Measurements from ENCODE around the gene PSD.
A peak's percentile ranks its signal among the peaks of the same experiment; 100 is the strongest.

Gene PSD

DNA sequence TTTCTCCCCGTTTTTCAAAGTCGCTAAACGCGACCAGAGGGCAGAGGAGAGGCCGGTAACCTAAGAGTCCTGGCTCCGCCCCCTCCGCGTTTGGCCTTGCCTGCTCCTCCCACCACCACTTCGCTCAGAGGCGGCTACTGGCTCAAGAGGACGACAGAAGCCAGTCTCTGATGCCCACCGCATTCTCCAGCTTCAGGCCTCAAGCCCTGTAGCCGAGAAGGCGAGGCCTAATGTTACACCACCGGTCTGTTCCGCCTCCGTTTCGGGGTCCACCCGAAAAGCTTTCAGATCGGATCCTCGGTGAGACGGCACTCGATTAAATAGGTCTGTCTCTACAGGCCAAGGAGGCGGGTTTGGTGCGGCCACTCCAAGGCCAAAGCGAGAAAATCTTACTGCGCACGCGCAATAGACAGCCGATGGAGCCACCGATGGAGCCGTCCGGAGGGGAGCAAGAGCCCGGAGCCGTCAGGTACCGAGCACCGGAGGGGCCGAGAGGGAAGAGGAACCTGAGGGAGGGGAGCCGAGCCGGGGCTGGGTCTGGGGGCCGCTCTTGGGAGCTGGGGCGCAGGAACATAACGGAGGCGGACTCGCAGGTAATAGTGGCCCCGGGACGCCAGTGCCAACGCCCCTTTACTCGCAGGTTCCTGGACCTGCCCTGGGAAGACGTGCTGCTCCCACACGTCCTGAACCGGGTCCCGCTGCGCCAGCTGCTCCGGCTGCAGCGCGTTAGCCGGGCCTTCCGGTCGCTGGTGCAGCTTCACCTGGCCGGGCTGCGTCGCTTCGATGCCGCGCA, 2.3 kb upstream of the PSD start, which contains the start of gene FBXL15:
Gene FBXL15, plus strand, starts transcription at position 123 of the 793 bp plus-strand sequence. Its CDS starts 294 bp downstream, at position 417.
- DNase-seq (ENCODE audit: low read depth, low spot score) = peak; percentile 93

DNA sequence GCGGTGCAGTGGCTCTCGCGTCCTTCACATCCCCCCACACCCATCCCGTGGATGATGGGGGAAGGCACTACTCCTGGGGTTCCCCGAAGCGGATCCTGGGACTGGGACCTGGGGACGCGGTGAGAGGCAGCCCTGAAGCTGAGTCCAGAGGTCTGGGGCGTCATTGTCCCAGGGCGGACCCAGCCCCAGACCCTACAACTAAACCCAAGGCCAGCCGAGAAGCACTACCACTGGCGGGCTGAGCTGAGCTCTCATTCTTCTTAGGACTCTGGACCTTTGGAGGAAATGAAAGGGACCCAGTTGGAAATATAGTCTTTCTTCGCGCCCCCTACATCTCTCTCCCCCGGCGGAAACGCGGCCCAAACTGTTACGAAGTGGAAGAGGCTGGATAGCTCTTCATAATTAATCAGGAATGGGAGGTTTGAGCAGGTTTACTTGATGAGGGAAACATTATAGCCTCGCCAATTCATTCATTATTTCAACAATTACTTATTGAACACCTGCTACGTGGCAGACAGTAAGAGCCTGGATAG, 1.7 kb upstream of the PSD start:
- no peak for DNase-seq (ENCODE audit: low read depth, low spot score)

DNA sequence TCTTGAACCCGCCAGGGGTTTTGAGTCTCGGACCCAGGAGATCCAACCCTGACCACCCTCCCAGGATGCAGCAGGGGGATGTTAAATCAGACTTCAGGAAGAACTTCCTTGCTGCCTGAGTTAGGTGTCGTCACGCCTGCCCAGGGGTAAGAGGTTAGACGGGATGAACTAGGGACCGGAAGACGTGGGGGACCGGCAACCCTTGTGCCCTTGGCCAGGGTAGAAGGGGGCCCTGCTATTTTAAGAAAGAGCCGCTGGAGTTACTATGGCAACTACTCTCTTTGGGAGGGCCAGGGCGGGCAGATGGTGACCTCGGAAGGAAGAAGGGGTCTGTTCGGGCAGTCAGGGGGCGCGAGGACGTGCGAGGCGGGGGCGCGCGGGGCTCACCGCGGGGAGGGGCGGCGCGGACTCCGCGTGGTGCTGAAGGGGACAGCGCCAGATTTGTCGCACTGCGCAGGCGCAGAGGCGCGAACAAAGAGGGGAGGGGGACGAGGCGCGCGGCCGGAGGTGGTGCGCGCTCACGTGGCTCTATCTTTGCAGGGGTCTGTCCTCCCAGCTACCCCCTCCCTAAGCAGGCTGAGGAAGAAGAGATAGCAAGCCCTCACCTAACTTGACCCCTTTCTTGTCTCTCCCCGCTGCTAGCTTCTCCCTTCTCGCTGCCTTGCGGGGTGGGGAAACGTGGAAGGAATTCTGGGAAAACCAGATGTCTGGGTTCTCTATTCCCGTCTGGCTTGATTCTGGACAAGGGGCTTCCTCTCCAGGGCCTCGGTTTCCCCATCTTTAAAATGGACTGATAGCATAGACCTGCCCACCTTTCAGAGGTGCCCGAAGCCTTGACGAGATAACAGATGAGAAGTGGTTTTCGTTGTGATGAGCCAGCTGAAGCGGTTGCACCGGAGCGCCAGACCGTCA, 940 bp upstream of the PSD start:
- DNase-seq (ENCODE audit: low read depth, low spot score) = no peak

DNA sequence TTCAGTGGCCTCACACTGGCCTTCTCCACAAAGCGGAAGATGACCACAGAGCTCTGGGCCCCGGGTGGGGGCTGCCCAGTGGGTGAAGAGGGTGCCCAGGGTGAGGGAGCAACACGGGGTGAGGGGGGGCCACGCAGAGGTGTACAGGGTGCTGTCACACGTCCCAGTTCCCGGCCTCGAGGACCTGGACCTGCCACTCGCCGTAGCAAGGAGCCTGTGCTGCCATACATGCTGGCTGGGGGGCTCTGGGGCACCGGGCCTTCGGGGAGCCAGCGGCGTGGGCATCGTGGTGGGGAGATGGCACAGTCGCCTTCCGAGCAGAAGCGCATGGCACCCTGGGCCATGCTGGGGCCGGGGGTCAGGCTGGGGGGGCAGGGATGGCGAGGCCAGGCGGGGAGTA, 1.9 kb downstream of the PSD start:
- DNase-seq (ENCODE audit: low read depth, low spot score) = no peak

DNA sequence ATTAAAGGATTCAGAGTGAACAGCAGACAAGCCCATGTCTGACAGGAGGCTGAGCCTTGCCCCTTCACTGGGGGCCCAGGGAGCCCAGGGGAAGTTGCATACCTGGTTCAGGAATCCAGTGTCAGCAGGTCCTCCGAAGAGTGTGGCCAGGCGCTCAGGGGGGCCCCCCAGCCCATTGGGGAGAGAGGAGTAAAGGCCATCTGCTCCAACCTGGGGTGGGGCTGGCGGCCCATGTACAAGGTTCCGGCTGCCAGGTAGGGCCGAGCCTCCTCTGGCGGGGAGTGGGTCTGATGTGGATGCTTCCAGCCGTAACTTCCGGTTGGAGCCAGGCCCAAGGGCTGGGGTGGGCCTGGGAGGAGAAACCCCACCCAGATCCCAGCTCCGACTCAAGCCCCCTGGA, 2.3 kb downstream of the PSD start:
- no peak for DNase-seq (ENCODE audit: low read depth, low spot score)

DNA sequence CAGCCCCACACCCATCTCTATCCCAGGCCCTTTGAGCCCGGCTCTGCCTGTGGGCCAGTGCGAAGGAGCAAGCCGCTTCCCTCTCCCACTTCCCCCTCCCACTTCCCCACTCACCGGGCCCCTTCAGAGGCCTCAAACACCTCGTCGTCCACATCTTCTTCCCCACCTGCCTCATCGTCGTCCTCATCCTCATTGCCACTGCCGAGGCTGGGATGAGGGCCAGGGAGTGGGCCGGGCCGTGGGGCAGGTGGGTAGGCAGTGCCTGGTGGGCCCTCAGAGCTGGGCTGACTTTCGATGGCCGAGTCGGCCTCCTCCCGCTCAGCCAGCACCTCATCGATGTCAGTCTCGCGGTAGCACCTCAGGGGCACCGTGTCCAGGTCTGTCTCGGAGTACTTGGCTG, 3.8 kb downstream of the PSD start:
- DNase-seq (ENCODE audit: low read depth, low spot score) = no peak

DNA sequence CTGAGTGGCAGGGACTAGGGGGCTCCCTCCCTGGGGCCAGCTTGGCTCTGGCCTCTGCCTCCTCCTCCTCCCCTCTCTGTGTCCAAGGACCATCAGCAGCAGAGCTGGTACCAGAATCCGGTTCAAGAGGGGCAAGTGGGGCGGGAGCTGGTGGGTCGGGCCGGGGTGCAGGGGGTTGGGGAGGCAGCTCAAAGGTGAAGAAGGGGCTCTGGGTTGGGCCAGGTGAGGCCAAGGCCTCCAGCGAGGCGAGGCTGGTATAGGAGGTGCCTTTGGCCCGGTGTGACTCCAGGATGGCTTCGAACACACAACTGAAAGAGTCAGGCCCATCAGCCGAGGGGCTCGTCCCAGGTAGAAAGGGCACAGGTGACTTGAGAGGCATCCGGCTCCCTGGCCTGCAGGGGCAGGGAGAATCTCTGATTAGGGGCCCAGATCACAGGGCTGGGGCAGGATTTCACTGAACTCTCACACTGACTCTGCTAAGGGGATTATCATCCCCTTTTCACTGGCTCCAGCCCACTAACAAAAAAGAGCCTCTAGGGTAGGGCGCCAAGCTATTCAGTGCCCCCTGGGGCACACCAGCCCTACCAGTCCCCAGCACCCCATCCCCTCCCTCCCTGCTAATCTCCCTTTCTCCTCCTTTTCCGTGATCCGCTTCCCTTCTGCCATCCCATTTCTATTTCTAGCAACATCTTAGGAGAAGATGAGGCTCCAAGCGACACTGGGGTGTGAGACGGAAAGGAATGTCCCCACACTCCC, 4.6 kb downstream of the PSD start:
- DNase-seq (ENCODE audit: low read depth, low spot score) = no peak

DNA sequence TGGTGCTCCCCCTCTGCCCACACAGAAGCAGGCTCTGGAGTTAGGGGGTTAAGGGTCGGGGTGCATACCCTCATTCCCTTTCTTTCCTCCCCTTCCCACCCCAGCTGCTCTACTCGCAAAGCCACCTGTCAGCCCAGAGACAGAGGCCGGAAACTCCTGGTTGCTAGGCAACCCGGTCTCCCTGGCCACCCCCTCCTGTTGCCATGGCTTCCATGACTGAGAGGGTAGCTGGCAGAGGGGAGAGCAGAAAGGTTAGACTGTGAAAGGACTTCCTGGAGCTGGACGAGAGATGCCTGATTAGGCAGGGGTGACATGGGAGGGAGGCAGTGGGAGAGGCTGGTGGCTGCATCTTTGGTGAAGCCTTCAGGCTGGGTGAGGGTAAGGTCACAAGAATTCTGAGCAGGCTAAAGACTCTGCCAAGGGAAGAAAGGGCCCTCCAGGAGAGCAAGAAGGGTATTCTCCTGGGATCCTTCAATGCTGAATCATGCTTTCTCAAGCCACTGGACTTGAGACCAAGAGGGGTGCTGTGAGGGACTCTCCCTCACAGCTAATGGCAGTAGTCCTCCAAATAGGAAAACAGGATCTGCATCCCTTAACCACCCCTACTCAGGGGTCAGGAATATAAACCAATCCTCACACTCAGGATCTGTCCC, 5.4 kb downstream of the PSD start:
- no peak for DNase-seq (ENCODE audit: low read depth, low spot score)

DNA sequence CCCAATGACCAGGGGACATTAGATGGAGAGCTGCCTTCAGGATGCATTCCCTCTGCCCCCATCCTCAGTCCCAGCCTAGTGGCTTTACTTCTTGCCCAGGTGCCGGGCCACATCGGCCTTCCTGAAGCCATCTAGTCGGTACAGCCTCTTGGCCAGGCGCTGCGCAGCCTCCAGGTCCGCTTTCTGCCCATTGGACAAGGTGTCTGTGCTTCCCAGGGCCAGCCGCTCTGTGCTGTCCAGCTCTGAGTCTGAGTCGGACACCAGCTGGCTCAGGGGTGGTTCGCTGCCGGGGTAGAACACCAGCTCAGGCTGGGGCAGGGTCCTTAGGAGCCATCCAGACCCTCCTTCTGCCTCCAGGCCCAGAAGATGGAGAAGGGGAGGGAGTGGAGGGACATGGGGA, 6.3 kb downstream of the PSD start:
- DNase-seq (ENCODE audit: low read depth, low spot score) = no peak

DNA sequence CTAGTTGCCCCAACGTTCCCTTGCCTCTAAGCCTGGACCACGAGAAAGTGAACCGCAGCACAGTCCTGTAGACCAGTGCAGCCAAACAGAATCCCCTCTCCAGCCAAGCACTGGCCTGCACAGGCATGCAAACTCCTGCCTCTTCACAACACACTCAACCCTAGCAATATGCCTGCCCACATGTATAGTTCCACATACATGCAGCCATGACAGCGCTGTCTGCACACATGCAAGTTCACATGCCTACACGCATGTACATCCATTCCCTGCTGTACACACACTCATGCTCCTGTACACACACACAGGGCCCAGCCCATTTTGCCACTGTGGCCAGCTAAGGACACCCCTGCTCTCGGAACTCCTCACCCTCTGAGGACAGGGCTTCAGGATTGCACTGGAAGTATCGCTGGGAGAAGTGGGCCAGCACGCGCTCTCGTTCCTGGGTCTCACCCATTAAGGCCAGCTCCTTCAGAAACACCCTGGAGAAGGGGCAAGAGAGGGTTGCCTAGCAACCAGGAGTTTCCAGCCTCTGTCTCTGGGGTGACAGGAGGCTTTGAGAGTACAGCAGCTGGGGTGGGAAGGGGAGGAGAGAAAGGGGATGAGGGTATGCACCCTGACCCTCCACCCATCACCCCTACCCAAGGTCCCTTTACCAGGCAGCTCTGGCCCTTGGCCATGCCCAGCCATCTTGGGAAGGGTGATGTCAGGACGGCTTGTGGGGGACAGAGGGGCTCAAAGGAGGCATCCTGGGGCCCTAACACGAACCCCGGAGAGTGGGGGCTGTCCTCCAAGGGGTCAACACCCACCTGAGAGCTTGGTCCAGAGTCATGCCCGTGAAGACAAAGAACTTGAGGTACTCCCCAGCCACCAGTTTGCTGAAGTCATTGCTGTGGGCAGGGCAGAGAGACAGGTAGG, 7.0 kb downstream of the PSD start:
- no peak for DNase-seq (ENCODE audit: low read depth, low spot score)

DNA sequence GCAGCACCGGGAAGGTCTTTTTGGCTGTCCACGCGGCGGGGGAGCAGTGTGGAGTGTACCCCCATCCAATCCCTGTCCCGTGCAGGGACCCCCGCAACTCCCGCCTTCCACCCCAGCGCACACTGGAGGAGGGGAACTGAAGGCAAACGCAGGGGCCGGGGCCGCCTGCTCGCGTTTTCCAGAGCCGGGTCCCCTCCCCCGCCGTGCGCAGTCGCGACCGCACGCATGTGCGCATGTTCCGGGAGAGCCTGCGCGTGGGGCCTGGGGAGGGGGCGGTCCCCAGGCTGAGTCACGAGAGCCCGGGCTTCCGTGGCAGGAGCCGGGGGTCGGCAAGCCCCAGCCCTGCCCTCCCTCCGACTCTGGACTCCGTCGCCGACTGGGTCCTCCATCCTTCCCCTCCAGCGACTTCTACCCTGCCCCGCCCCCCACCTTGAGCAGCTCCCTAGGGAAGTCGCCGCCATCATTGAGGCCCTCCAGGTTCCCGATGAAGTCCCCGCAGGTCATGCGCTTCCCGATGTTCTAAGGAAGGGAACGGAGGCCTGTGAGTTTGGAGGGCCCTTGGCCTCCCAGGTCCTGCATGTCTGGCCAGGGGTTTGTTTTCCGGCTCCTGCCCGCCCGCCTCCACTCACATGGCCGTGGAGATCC, 8.0 kb downstream of the PSD start:
- DNase-seq (ENCODE audit: low read depth, low spot score) = no peak

DNA sequence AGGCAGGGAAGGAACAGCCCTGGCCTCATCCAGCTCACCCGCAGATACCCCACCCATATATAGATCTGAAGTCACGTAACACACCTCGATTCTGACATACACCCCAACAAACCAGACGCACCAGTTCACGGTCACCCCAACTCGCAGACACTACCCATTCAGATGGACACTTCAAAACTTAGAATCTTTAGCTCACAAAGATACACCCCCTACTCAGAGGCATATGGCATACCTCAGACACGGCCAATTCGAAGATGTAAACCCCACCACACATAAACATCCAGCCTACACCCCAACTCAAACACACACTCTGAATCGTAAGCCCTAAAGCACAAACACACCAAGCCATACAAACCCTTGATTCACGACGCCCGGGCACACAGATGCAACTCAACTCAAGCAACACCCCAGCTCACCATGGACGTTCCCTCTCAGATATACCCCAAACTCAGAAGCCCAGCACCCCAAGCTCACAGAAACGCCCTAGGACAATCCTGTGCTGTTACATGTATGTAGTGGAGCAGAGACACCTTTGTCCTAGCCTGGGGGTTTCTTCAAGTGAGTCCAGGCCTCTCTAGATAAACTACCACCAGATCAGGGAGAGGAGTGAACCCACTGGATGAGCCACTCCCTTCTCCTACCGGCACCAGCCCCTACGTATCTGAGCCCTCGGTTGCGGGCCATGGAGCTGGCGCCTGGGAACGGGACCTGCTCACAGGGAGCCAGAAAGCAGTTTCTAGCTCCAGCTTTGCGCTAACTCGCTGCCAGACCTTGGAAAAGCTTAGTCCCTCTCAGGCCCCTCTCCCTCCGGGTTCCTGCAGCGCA, 8.8 kb downstream of the PSD start:
- DNase-seq (ENCODE audit: low read depth, low spot score) = no peak

DNA sequence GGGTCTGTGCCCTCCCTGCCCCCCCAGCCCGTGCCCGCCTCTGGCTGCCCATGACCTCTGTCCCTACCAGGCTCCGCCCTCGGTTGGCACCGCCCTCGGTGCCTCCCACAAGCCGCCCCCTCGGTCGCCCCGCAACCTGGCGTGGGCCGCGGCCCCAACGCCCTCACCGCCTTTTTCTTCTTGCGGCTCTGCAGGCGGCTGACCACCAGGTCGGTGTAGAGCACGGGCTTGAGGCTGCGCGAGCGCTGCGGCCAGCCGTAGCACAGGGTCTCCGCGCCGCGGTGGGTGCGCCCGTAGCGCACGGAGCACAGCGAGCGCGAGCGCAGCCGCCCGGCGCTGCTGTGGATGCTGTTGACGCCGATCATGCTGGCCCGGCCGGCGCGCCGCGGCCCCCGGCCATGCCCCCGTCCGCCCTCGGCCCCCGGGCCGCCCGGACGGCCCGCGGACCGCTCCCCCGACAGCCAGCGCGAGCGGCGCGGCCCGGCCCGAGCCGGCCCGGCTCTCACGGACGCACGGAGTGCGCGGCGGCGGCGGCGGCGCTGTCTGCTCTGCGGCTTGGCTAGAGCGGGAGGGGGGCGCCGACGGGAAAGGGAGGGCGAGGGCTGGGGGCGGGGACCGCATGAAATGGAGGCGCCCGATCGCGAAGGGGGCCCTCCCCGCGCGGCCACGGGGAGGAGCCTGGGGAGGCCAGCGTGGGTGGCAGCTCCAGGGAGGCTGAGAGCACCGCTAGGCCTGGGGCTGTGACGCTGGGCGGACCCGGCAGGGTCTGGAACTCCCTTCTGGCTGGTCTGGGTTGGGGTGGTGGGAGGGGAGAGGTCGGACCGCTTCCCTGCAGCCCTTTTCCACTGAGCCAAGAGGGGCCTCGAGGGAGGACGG, 9.6 kb downstream of the PSD start:
- no peak for DNase-seq (ENCODE audit: low read depth, low spot score)

DNA sequence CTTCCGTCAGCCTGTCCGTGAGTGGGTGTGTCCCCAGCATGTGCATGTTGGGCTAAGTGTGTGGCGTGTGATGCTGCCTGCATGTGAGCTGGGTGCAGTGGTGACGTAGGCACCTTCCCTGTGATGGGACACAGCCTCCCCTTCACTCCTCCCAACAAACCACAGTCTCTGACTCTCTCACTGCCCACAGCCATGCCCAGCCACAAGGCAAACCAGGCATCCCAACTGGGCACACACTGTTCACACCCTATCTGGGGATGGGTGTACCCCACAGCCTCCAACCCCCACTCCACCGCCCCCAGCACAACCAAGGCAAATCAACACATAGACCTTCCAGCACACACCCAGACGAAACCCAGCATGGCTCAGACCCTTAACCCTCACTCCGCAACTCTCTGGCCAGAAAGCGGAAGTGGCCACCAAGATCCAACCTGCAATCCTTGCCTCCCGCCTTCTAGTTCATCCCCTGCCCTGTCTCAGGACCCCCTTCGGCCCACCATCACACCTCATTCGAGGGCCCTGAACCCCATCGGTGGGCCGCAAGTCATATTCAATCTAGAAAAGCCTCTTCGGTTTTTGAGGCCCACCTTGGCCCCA, 10.4 kb downstream of the PSD start:
- no peak for DNase-seq (ENCODE audit: low read depth, low spot score)

DNA sequence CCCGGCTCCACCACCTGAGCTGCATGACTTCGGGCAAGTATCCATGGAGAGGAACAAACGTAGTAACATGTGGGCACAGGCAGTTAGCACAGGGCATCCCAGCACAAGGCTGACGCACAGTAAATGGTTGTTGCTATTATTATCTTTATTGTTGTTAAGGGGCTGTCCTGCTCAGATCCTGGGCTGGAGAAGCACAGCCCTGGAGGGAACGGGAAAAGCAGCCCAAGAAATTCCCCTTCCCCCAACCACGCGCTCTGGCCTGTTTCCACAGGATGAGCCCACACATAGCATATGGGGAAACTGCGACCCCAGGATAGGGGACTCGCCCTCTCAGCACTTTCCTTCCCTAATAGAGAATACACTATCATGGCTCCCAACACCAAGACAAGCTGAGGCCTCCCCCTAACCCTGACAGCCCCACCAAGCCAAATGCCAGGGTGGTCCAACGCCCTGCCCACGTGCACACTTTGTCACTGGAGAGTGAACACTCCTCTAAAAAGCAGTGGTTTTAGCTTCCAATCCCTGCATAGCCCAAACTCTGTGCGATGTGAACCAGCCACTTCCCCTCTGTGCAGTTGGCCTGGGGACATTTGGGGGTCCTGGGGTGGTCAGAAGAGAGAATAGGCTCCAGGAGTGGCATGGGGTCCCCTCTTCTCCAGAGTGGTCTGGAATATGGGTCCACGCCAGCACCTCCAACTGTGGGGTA, 11.0 kb downstream of the PSD start:
- no peak for DNase-seq (ENCODE audit: low read depth, low spot score)

DNA sequence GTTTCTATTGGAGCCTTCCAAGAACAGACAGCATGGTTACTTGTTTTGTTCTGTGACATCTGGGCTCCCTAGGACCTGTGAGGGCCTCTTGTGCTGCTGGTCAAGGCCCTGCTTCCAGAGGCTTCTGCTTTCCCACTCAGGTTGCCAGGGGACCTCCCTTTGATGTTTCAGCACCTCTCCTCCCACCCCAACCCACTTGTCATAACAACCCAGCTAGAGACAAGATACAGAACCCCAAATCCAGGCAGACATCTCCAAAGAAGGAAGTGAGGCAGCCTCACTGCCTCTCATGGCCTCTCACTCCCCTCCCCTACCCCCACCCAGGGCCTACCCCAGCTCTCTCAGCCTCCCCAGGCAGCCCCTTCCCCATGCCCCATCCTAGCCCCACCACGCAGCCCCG, 11.8 kb downstream of the PSD start:
- no peak for DNase-seq (ENCODE audit: low read depth, low spot score)

DNA sequence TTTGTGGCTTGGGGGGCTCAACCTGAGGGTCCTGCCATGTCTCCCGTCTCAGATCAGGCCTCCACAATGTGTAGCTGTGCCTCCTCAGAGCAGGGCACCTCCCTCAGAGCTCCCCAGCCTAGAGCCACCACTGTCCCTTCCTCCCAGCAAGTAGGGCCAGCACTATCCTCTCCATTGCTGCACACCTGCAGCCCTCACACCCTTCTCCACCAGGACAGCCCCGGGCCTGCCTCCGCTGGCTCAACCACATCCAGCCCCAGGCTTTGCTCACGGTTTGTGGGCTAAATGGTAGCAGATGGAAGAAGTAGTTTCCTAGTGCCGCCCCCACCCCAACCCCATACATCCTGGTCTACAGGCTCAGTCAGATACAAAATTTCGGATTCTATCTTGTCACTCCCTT, 13.0 kb downstream of the PSD start:
- no peak for DNase-seq (ENCODE audit: low read depth, low spot score)

All from brain pericyte (primary cell).